HepG2 (cell line): ENCODE measurements around the gene ZMIZ1. TPM values are rescaled to one million over a fixed set of nuclear protein-coding genes. Genes with fewer than 3 reads are reported as not detected.

ENCODE experiments used
- ATF1 ChIP-seq: IDR thresholded peaks from 2 replicates; pipeline ENCODE4 v1.6.1; 2016; ENCODE audit warnings: mild to moderate bottlenecking, control low read depth
- CBX5 ChIP-seq: sonication (generic); formaldehyde crosslinking; IDR thresholded peaks from 2 replicates; pipeline ENCODE4 v1.4.0; 2020; ENCODE audit warnings: missing genetic modification reagents, borderline replicate concordance
- GATAD2A ChIP-seq: IDR thresholded peaks from 2 replicates; pipeline ENCODE4 v1.6.1; 2016
- JDP2 ChIP-seq: sonication (generic); formaldehyde crosslinking; IDR thresholded peaks from 2 replicates; pipeline ENCODE4 v1.8.1; 2022; ENCODE audit warnings: missing genetic modification reagents, borderline replicate concordance
- KDM5B ChIP-seq: sonication (generic); formaldehyde crosslinking; IDR thresholded peaks from 2 replicates; pipeline ENCODE4 v1.4.0; 2020; ENCODE audit warnings: missing genetic modification reagents, mild to moderate bottlenecking, borderline replicate concordance
- MBNL3 ChIP-seq: fragments of 250-450 bp; sonication (Bioruptor Pico); conservative IDR thresholded peaks from 2 replicates; pipeline ENCODE4 v1.8.0; 2022; ENCODE audit warnings: mild to moderate bottlenecking, inconsistent platforms
- MTF1 ChIP-seq: sonication (generic); formaldehyde crosslinking; IDR thresholded peaks from 2 replicates; pipeline ENCODE4 v1.5.0; 2020; ENCODE audit warnings: missing genetic modification reagents
- NFYB ChIP-seq: sonication (generic); formaldehyde crosslinking; IDR thresholded peaks from 2 replicates; pipeline ENCODE4 v1.4.0; 2020; ENCODE audit warnings: missing genetic modification reagents
- RFX5 ChIP-seq: IDR thresholded peaks from 2 replicates; pipeline ENCODE4 v1.6.1; 2011; ENCODE audit warnings: low read depth, low read length, improper control_type of control experiment
- SOX13 ChIP-seq, 3 experiments: fragments of 450-650 bp in 1 of 3; sonication (generic) in 1 of 3; formaldehyde crosslinking in 1 of 3; IDR thresholded peaks in 2 of 3; conservative IDR thresholded peaks in 1 of 3; 2 replicates each; pipeline versions ENCODE4 v1.5.0 to v1.6.1; 2016 to 2020; ENCODE audit warnings: antibody characterized with exemption in 1 of 3, mild to moderate bottlenecking in 1 of 3, missing compliant biosample characterization in 1 of 3, missing genetic modification reagents in 1 of 3, moderate library complexity in 1 of 3
- THYN1 ChIP-seq: sonication (generic); formaldehyde crosslinking; IDR thresholded peaks from 2 replicates; pipeline ENCODE4 v1.8.1; 2023; ENCODE audit warnings: low read depth, mild to moderate bottlenecking, moderate library complexity, missing genetic modification reagents, borderline replicate concordance
- TOE1 ChIP-seq: sonication (generic); formaldehyde crosslinking; IDR thresholded peaks from 2 replicates; pipeline ENCODE4 v1.4.0; 2020; ENCODE audit warnings: mild to moderate bottlenecking, missing genetic modification reagents
- ZFP36 ChIP-seq: fragments of 150-350 bp; IDR thresholded peaks from 2 replicates; pipeline ENCODE4 v1.6.1; 2018; ENCODE audit warnings: borderline replicate concordance, low read length, low read depth; ENCODE audit not compliant: partially characterized antibody
- ZMAT3 ChIP-seq: sonication (generic); formaldehyde crosslinking; conservative IDR thresholded peaks from 2 replicates; pipeline ENCODE4 v1.7.0; 2021; ENCODE audit warnings: missing genetic modification reagents
- ZNF253 ChIP-seq: sonication (generic); formaldehyde crosslinking; IDR thresholded peaks from 2 replicates; pipeline ENCODE4 v1.8.0; 2022; ENCODE audit warnings: mild to moderate bottlenecking, missing genetic modification reagents, borderline replicate concordance
- ZNF644 ChIP-seq: IDR thresholded peaks from 2 replicates; pipeline ENCODE4 v1.6.1; 2016; ENCODE audit warnings: low read depth
- ZSCAN12 ChIP-seq: sonication (generic); formaldehyde crosslinking; IDR thresholded peaks from 2 replicates; pipeline ENCODE4 v1.9.0; 2021; ENCODE audit warnings: mild to moderate bottlenecking, missing genetic modification reagents
- polyA plus RNA-seq, 8 experiments: library from polyadenylated mRNA; depleted of rRNA in 3 of 8; stranded (reverse) in 7 of 8; unstranded in 1 of 8; fragments of >200 nt; fragmentation: Illumina TruSeq in 4 of 8; extraction: Trizol in 4 of 8; gene quantifications; 2 replicates each; pipeline versions ENCODE4 v1.2.1 to v1.2.3, GENCODE V29; 2011 to 2016; ENCODE audit warnings: low read depth in 4 of 8, missing spikeins in 1 of 8, mixed read lengths in 1 of 8; ENCODE audit not compliant: insufficient read depth in 1 of 8
- total RNA-seq, 5 experiments: library from RNA; depleted of rRNA; stranded (reverse); fragments of >200 nt; fragmentation: Illumina TruSeq; extraction: Trizol; gene quantifications; 2 replicates each; pipeline ENCODE4 v1.2.3, GENCODE V29; 2016; ENCODE audit warnings: low read depth in 1 of 5
- TF ChIP-seq, protein P1 (sequence below): sonication (generic); formaldehyde crosslinking; IDR thresholded peaks from 2 replicates; pipeline ENCODE4 v1.4.0; 2020; ENCODE audit warnings: missing genetic modification reagents
- TF ChIP-seq, protein P2 (sequence below): sonication (generic); formaldehyde crosslinking; IDR thresholded peaks from 2 replicates; pipeline ENCODE4 v1.5.1; 2020; ENCODE audit warnings: missing genetic modification reagents, mild to moderate bottlenecking, borderline replicate concordance
- TF ChIP-seq, protein P3 (sequence below): sonication (generic); formaldehyde crosslinking; IDR thresholded peaks from 2 replicates; pipeline ENCODE4 v1.8.1; 2022; ENCODE audit warnings: low read depth, mild to moderate bottlenecking, missing genetic modification reagents
- TF ChIP-seq, protein P4 (sequence below): sonication (generic); formaldehyde crosslinking; IDR thresholded peaks from 2 replicates; pipeline ENCODE4 v1.5.0; 2020; ENCODE audit warnings: missing genetic modification reagents
- TF ChIP-seq, protein P5 (sequence below): sonication (generic); formaldehyde crosslinking; IDR thresholded peaks from 2 replicates; pipeline ENCODE4 v1.4.0; 2020; ENCODE audit warnings: missing genetic modification reagents

The ZMIZ1 gene
- total and polyA plus RNA-seq, 2 of the 13 experiments (the other 11 are each of a cell fraction or from before 2014, with no cell fraction given), result 5.3 to 10.2 TPM

DNA sequence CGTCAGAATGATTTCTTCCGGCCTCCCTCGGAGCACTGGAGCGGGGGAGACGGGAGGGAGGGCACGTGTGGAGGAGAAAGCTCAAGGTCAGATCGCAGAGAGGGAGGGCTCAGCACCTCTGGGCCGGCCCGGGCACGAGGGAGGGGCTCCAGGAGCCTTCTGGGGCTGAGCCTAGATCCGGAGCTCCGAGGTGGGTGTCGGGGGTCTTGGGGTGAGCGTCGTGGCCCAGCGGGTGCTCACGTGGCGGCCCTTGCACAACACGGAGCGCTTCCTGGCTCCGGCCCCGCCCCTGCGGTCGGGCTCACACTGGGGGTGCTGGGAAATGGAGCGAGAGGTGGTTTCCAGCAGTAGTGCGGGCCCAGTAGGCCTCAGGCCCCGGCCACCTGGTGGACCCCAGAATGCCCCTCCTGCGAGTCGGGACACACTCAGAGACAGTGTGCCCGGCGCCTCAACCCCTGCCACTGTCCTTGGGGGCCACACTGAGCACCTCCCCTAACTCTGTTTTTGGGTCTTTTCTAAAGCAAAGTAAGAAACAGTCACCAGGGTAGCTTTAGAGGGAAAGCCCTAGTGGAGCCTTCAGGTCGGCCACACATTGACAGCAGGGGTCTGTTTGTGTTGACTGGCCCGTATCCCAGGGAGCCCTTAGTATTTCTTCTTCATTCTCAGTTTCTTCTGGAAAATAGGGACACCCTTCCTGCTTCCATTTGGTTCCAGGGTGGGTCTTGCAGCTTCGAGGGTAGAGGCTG lies 279.3 kb downstream of the ZMIZ1 start (continued):
- TF ChIP-seq, protein P1, sequence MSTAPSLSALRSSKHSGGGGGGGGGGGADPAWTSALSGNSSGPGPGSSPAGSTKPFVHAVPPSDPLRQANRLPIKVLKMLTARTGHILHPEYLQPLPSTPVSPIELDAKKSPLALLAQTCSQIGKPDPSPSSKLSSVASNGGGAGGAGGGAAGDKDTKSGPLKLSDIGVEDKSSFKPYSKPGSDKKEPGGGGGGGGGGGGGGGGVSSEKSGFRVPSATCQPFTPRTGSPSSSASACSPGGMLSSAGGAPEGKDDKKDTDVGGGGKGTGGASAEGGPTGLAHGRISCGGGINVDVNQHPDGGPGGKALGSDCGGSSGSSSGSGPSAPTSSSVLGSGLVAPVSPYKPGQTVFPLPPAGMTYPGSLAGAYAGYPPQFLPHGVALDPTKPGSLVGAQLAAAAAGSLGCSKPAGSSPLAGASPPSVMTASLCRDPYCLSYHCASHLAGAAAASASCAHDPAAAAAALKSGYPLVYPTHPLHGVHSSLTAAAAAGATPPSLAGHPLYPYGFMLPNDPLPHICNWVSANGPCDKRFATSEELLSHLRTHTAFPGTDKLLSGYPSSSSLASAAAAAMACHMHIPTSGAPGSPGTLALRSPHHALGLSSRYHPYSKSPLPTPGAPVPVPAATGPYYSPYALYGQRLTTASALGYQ (CRISPR knock-in tag), result peak; percentile 38; the same call in 1 of the 2 replicates
- TF ChIP-seq TOE1 (CRISPR knock-in tag), result 0 out of 2 replicates have a peak, but pooled peaks have one; percentile 70
- peak; percentile 51 for TF ChIP-seq GATAD2A (CRISPR knock-in tag)
- TF ChIP-seq ZSCAN12, result no peak
- no peak for TF ChIP-seq ZFP36
- peak; percentile 78; the same call in 1 of the 2 replicates for TF ChIP-seq ZMAT3 (CRISPR knock-in tag)
- TF ChIP-seq CBX5 (CRISPR knock-in tag), result peak; percentile 46; the same call in 1 of the 2 replicates
- TF ChIP-seq, protein P2, sequence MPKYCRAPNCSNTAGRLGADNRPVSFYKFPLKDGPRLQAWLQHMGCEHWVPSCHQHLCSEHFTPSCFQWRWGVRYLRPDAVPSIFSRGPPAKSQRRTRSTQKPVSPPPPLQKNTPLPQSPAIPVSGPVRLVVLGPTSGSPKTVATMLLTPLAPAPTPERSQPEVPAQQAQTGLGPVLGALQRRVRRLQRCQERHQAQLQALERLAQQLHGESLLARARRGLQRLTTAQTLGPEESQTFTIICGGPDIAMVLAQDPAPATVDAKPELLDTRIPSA (CRISPR knock-in tag), result 0 out of 2 replicates have a peak, but pooled peaks have one; percentile 25
- TF ChIP-seq MTF1 (CRISPR knock-in tag), result peak; percentile 87
- TF ChIP-seq THYN1, result no peak
- TF ChIP-seq, protein P3, sequence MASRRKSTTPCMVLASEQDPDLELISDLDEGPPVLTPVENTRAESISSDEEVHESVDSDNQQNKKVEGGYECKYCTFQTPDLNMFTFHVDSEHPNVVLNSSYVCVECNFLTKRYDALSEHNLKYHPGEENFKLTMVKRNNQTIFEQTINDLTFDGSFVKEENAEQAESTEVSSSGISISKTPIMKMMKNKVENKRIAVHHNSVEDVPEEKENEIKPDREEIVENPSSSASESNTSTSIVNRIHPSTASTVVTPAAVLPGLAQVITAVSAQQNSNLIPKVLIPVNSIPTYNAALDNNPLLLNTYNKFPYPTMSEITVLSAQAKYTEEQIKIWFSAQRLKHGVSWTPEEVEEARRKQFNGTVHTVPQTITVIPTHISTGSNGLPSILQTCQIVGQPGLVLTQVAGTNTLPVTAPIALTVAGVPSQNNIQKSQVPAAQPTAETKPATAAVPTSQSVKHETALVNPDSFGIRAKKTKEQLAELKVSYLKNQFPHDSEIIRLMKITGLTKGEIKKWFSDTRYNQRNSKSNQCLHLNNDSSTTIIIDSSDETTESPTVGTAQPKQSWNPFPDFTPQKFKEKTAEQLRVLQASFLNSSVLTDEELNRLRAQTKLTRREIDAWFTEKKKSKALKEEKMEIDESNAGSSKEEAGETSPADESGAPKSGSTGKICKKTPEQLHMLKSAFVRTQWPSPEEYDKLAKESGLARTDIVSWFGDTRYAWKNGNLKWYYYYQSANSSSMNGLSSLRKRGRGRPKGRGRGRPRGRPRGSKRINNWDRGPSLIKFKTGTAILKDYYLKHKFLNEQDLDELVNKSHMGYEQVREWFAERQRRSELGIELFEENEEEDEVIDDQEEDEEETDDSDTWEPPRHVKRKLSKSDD (CRISPR knock-in tag), result no peak
- no peak for TF ChIP-seq JDP2 (CRISPR knock-in tag)
- peak; percentile 87; the same call in 1 of the 2 replicates for TF ChIP-seq KDM5B
- no peak for TF ChIP-seq ZNF644 (CRISPR knock-in tag)
- TF ChIP-seq SOX13 (IDR thresholded peaks at IDR 0.05), result no peak
- no peak; a peak in 1 of 4 replicates for TF ChIP-seq SOX13 (CRISPR knock-in tag; conservative IDR thresholded peaks at IDR 0.05 in 1 of 2, IDR thresholded peaks at IDR 0.05 in 1 of 2)
- TF ChIP-seq RFX5, result no peak
- TF ChIP-seq, protein P4, sequence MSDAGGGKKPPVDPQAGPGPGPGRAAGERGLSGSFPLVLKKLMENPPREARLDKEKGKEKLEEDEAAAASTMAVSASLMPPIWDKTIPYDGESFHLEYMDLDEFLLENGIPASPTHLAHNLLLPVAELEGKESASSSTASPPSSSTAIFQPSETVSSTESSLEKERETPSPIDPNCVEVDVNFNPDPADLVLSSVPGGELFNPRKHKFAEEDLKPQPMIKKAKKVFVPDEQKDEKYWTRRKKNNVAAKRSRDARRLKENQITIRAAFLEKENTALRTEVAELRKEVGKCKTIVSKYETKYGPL, result no peak
- TF ChIP-seq, protein P5, sequence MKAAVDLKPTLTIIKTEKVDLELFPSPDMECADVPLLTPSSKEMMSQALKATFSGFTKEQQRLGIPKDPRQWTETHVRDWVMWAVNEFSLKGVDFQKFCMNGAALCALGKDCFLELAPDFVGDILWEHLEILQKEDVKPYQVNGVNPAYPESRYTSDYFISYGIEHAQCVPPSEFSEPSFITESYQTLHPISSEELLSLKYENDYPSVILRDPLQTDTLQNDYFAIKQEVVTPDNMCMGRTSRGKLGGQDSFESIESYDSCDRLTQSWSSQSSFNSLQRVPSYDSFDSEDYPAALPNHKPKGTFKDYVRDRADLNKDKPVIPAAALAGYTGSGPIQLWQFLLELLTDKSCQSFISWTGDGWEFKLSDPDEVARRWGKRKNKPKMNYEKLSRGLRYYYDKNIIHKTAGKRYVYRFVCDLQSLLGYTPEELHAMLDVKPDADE (CRISPR knock-in tag), result peak; percentile 85; the same call in 1 of the 2 replicates
- TF ChIP-seq ZNF253, result no peak
- TF ChIP-seq NFYB (CRISPR knock-in tag), result no peak
- TF ChIP-seq MBNL3, result no peak
- no peak for TF ChIP-seq ATF1
